ENCODE results near the gene COPS8. TPM values are rescaled to one million over a fixed set of nuclear protein-coding genes. Genes with fewer than 3 reads are reported as not detected.

Gene COPS8
- total and polyA plus RNA-seq, 2 experiments from 2014 or later = 108 to 134 TPM

DNA sequence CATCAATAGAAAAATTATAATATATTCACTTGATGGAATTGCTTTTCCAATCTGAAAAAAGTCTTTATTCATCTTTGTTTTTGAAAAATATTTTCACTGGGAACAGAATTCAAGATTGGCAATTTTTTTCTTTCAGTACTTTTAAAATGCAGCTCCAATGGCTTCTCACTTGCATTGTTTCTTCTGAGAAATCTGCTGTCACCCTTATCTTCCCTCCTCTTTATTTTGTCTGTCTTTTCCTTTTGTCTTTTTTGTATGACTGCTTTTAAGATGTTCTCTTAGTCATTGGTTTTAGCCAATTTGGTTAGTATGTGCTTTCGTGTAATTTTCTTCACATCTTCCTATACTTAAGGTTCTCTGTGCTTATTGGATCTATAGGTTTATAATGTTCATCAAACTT, 37.1 kb upstream of the COPS8 start:
- WGBS (ENCODE audit: low lambda C conversion rate, missing lambda C conversion rate) = 95% methylated on average over 1 of the region's 1 CpG
- TF ChIP-seq EZH2 (IDR thresholded peaks at IDR 0.05; ENCODE audit: borderline replicate concordance) = no peak
- no peak for TF ChIP-seq EZH2phosphoT487 (IDR thresholded peaks at IDR 0.05; ENCODE audit: low read depth, severe bottlenecking, unreplicated experiment)
- no peak for TF ChIP-seq CTCF (IDR thresholded peaks at IDR 0.05; ENCODE audit: poor library complexity)

DNA sequence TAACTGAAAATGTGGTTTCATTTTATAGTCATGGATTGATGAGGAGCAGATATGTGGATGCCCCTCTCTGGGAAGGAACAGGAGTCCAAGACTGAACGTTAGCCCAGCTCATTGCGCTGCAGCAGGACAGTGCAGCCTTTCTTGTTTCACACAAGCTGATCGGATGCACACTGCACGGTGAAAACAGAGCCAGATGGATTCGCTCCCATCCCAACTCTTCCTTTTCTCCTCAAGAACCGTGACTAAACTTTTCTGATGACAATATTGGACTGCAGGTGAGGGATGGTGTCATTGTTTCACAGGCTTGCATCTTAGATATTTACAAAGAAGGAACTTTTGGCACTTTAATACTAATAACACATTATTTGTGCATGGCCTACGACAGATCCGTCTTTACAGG, 33.8 kb upstream of the COPS8 start:
- no peak overlapping the region for H3K4me2 ChIP-seq
- H3K9me2 ChIP-seq (replicated peaks; ENCODE audit: insufficient read depth) = no peaks in the 10 kb centered on the region
- H3K9me3 ChIP-seq (ENCODE audit: low read depth) = peaks cover 9% of the 10 kb centered on the region
- H3K79me2 ChIP-seq = no peaks in the 10 kb centered on the region
- WGBS (ENCODE audit: low lambda C conversion rate, missing lambda C conversion rate) = 91% methylated on average over 8 of the region's 8 CpGs
- H3K36me3 ChIP-seq (replicated peaks; ENCODE audit: insufficient read depth, low read depth) = no peaks in the 10 kb centered on the region
- H3K27ac ChIP-seq = no peak overlapping the region
- no peak overlapping the region for H3K4me3 ChIP-seq
- H3K27me3 ChIP-seq = no peaks in the 10 kb centered on the region
- TF ChIP-seq EZH2 (IDR thresholded peaks at IDR 0.05; ENCODE audit: borderline replicate concordance) (no peak), CTCF (IDR thresholded peaks at IDR 0.05; ENCODE audit: poor library complexity) (no peak), EZH2phosphoT487 (IDR thresholded peaks at IDR 0.05; ENCODE audit: low read depth, severe bottlenecking, unreplicated experiment) (no peak)
- DNase-seq (ENCODE audit: low spot score) = no peak
- no peak overlapping the region for H2AFZ ChIP-seq
- H4K20me1 ChIP-seq (ENCODE audit: insufficient read depth, poor library complexity, severe bottlenecking) = no peaks in the 10 kb centered on the region
- H3K4me1 ChIP-seq (ENCODE audit: insufficient read depth) = no peaks in the 10 kb centered on the region

More for the DNA sequence above, 37.1 kb upstream of the COPS8 start:
- Histone ChIP-seq H4K20me1 (ENCODE audit: insufficient read depth, poor library complexity, severe bottlenecking) (no peaks in the 10 kb centered on the region), H3K4me2 (no peak overlapping the region), H3K9me2 (replicated peaks; ENCODE audit: insufficient read depth) (no peaks in the 10 kb centered on the region), H3K4me3 (no peak overlapping the region), H3K27me3 (no peaks in the 10 kb centered on the region), H3K27ac (no peak overlapping the region), H2AFZ (no peak overlapping the region), H3K79me2 (no peaks in the 10 kb centered on the region), H3K36me3 (replicated peaks; ENCODE audit: insufficient read depth, low read depth) (no peaks in the 10 kb centered on the region), H3K4me1 (ENCODE audit: insufficient read depth) (peaks cover 9% of the 10 kb centered on the region), H3K9me3 (ENCODE audit: low read depth) (peaks cover 9% of the 10 kb centered on the region)
- no peak for DNase-seq (ENCODE audit: low spot score)

DNA sequence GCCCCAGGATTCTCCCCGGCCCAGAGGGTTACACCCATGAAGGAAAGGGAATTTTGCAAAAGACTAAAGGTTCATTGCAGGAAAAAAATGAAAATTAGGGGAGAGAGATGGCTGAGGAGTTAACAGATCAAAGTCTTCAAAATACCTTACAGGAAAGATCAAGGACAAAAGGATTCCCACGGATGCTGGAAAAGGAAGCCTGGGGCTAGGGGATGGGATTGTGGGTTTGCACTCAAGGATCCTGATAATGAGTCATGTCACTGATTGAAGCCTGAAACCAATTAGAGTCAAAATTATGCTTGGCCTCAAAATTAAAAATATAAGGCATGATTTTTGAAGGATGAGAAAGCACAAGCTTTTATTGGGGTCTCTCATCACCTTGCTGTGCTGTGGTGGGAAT, 32.6 kb upstream of the COPS8 start:
- no peak for DNase-seq (ENCODE audit: low spot score)
- 48% methylated on average over 2 of the region's 2 CpGs for WGBS (ENCODE audit: low lambda C conversion rate, missing lambda C conversion rate)
- no peak overlapping the region for H3K4me3 ChIP-seq
- H3K4me1 ChIP-seq (ENCODE audit: insufficient read depth) = no peaks in the 10 kb centered on the region
- no peak for TF ChIP-seq EZH2 (IDR thresholded peaks at IDR 0.05; ENCODE audit: borderline replicate concordance)
- TF ChIP-seq CTCF (IDR thresholded peaks at IDR 0.05; ENCODE audit: poor library complexity) = no peak
- TF ChIP-seq EZH2phosphoT487 (IDR thresholded peaks at IDR 0.05; ENCODE audit: low read depth, severe bottlenecking, unreplicated experiment) = no peak
- no peak overlapping the region for H2AFZ ChIP-seq
- no peaks in the 10 kb centered on the region for H4K20me1 ChIP-seq (ENCODE audit: insufficient read depth, poor library complexity, severe bottlenecking)
- no peak overlapping the region for H3K4me2 ChIP-seq
- peaks cover 9% of the 10 kb centered on the region for H3K9me3 ChIP-seq (ENCODE audit: low read depth)
- H3K27me3 ChIP-seq = no peaks in the 10 kb centered on the region
- H3K36me3 ChIP-seq (replicated peaks; ENCODE audit: insufficient read depth, low read depth) = no peaks in the 10 kb centered on the region
- H3K27ac ChIP-seq = no peak overlapping the region
- no peaks in the 10 kb centered on the region for H3K9me2 ChIP-seq (replicated peaks; ENCODE audit: insufficient read depth)
- H3K79me2 ChIP-seq = no peaks in the 10 kb centered on the region

Data from hepatocyte (in vitro differentiated cells).